Stimulated activated naive CD8-positive, alpha-beta T cell treated with anti-CD3 and anti-CD28 coated beads, Interleukin-15, amount 100 ng/mL, for 72 hours (primary cell): ENCODE data around the gene CYP2S1.
"Not testable (repeated sequence)": the region's sequence is repeated elsewhere in the genome, so short reads cannot be mapped to it uniquely, and the experiment has no call there.

ENCODE experiments used
- ATAC-seq: fragments of 150-1000 bp; cut with Tn5 transposase; 2 replicates; pipeline ENCODE4 v1.10.0; 2021; ENCODE audit warnings: mild to moderate bottlenecking, moderate library complexity
- DNase-seq, 2 donors: peaks; one replicate each; pipeline ENCODE4 v3.0.0; 2021 to 2022
- H3K27ac Mint-ChIP-seq, 2 donors: one replicate each; pipeline ENCODE4 v1.8.0; 2022; ENCODE audit warnings: mild to moderate bottlenecking in 2 of 2, mixed read lengths in 2 of 2, moderate library complexity in 2 of 2
- H3K27me3 Mint-ChIP-seq: one replicate; pipeline ENCODE4 v1.8.0; 2022; ENCODE audit warnings: mixed read lengths
- H3K4me1 Mint-ChIP-seq: one replicate; pipeline ENCODE4 v1.8.0; 2022; ENCODE audit warnings: mild to moderate bottlenecking, mixed read lengths
- H3K4me3 Mint-ChIP-seq, 2 donors: one replicate each; pipeline ENCODE4 v1.8.0; 2022; ENCODE audit warnings: mild to moderate bottlenecking in 2 of 2, mixed read lengths in 2 of 2, moderate library complexity in 1 of 2
- H3K9me3 Mint-ChIP-seq, 2 donors: one replicate each; pipeline ENCODE4 v1.8.0; 2022; ENCODE audit warnings: mixed read lengths in 2 of 2

Gene CYP2S1

GRCh38 chr19:41186971-41187883, 5.8 kb upstream of the CYP2S1 start:
- Mint-ChIP-seq H3K27me3 (peaks cover 28% of the 10 kb centered on the region), H3K27ac (no peak overlapping the region), H3K9me3 (no peaks in the 10 kb centered on the region), H3K4me3 (no peak overlapping the region), H3K4me1 (peaks cover 1% of the 10 kb centered on the region)
- ATAC-seq (no peak), DNase-seq (no peak)

GRCh38 chr19:41187884-41188279, 5.1 kb upstream of the CYP2S1 start:
- no peak overlapping the region for H3K27ac Mint-ChIP-seq
- H3K9me3 Mint-ChIP-seq = no peaks in the 10 kb centered on the region
- H3K27me3 Mint-ChIP-seq = peaks cover 34% of the 10 kb centered on the region
- ATAC-seq (no peak), DNase-seq (no peak)
- H3K4me1 Mint-ChIP-seq = peaks cover 8% of the 10 kb centered on the region
- H3K4me3 Mint-ChIP-seq = no peak overlapping the region

- H3K4me1 Mint-ChIP-seq = peaks cover 21% of the 10 kb centered on the region
- H3K27me3 Mint-ChIP-seq = peaks cover 48% of the 10 kb centered on the region
- H3K4me3 Mint-ChIP-seq = no peak overlapping the region
- H3K27ac Mint-ChIP-seq = no peak overlapping the region
- no peaks in the 10 kb centered on the region for H3K9me3 Mint-ChIP-seq
- ATAC-seq (no peak), DNase-seq (no peak)
Measured at GRCh38 chr19:41189425-41190065, 3.5 kb upstream of the CYP2S1 start.

GRCh38 chr19:41193430-41194156, 574 bp downstream of the CYP2S1 start:
- H3K27ac Mint-ChIP-seq = no peak overlapping the region

GRCh38 chr19:41194157-41194552, 1.1 kb downstream of the CYP2S1 start:
- Mint-ChIP-seq H3K27me3 (peaks cover 47% of the 10 kb centered on the region), H3K9me3 (no peaks in the 10 kb centered on the region), H3K27ac (no peak overlapping the region), H3K4me1 (peaks cover 21% of the 10 kb centered on the region), H3K4me3 (no peak overlapping the region)
- DNase-seq = no peak
- ATAC-seq = no peak

More at GRCh38 chr19:41193430-41194156, 574 bp downstream of the CYP2S1 start:
- H3K4me3 Mint-ChIP-seq = peak overlapping the region in 1 of 2 donors; percentile 73
- ATAC-seq (peak; percentile 30), DNase-seq (no peak)
- no peaks in the 10 kb centered on the region for H3K9me3 Mint-ChIP-seq
- peaks cover 48% of the 10 kb centered on the region for H3K27me3 Mint-ChIP-seq
- H3K4me1 Mint-ChIP-seq = peaks cover 21% of the 10 kb centered on the region

GRCh38 chr19:41195675-41196497, 2.9 kb downstream of the CYP2S1 start:
- Mint-ChIP-seq H3K9me3 (no peaks in the 10 kb centered on the region), H3K4me3 (no peak overlapping the region), H3K27ac (peak overlapping the region in 1 of 2 donors; percentile 72), H3K27me3 (peaks cover 31% of the 10 kb centered on the region), H3K4me1 (peaks cover 21% of the 10 kb centered on the region)
- ATAC-seq (no peak), DNase-seq (no peak)

GRCh38 chr19:41198559-41198958, 5.5 kb downstream of the CYP2S1 start:
- peaks cover 7% of the 10 kb centered on the region for H3K27me3 Mint-ChIP-seq
- H3K4me3 Mint-ChIP-seq = no peak overlapping the region
- peaks cover 8% of the 10 kb centered on the region for H3K4me1 Mint-ChIP-seq
- H3K9me3 Mint-ChIP-seq = no peaks in the 10 kb centered on the region
- ATAC-seq = no peak
- H3K27ac Mint-ChIP-seq = no peak overlapping the region
- DNase-seq = no peak

- peak overlapping the region in 1 of 2 donors; percentile 73 for H3K27ac Mint-ChIP-seq
- no peak for DNase-seq
- H3K4me3 Mint-ChIP-seq = no peak overlapping the region
- peaks cover 18% of the 10 kb centered on the region for H3K4me1 Mint-ChIP-seq
- ATAC-seq = no peak
- H3K9me3 Mint-ChIP-seq = no peaks in the 10 kb centered on the region
- H3K27me3 Mint-ChIP-seq = no peaks in the 10 kb centered on the region
Measured at GRCh38 chr19:41203371-41203770, 10.4 kb downstream of the CYP2S1 start.

- peak; percentile 77 to 84 for DNase-seq
- Mint-ChIP-seq H3K27ac (peak overlapping the region; percentile 52 to 90), H3K4me1 (peaks cover 18% of the 10 kb centered on the region)
- H3K4me3 Mint-ChIP-seq, H3K9me3 Mint-ChIP-seq, H3K27me3 Mint-ChIP-seq: not testable (repeated sequence)
- peak; percentile 97 for ATAC-seq
Measured at GRCh38 chr19:41204338-41204737, 11.3 kb downstream of the CYP2S1 start.

GRCh38 chr19:41205995-41206394, 13.0 kb downstream of the CYP2S1 start:
- Mint-ChIP-seq H3K27ac (peak overlapping the region in 1 of 2 donors; percentile 56), H3K4me1 (peaks cover 18% of the 10 kb centered on the region), H3K27me3 (no peaks in the 10 kb centered on the region), H3K4me3 (no peak overlapping the region), H3K9me3 (no peaks in the 10 kb centered on the region)
- DNase-seq = no peak
- ATAC-seq = no peak

GRCh38 chr19:41206456-41206855, 13.4 kb downstream of the CYP2S1 start:
- H3K9me3 Mint-ChIP-seq = no peaks in the 10 kb centered on the region
- no peak overlapping the region for H3K4me3 Mint-ChIP-seq
- peak overlapping the region in 1 of 2 donors; percentile 56 for H3K27ac Mint-ChIP-seq
- DNase-seq = no peak
- ATAC-seq = no peak
- H3K27me3 Mint-ChIP-seq = no peaks in the 10 kb centered on the region
- peaks cover 18% of the 10 kb centered on the region for H3K4me1 Mint-ChIP-seq

GRCh38 chr19:41206926-41207750, 14.1 kb downstream of the CYP2S1 start:
- H3K27me3 Mint-ChIP-seq = no peaks in the 10 kb centered on the region
- no peaks in the 10 kb centered on the region for H3K9me3 Mint-ChIP-seq
- no peak for ATAC-seq
- H3K4me1 Mint-ChIP-seq = peaks cover 18% of the 10 kb centered on the region
- no peak overlapping the region for H3K4me3 Mint-ChIP-seq
- no peak for DNase-seq
- H3K27ac Mint-ChIP-seq = peak overlapping the region in 1 of 2 donors; percentile 1

- DNase-seq (no peak), ATAC-seq (no peak)
- H3K4me1 Mint-ChIP-seq = peaks cover 9% of the 10 kb centered on the region
- peaks cover 31% of the 10 kb centered on the region for H3K27me3 Mint-ChIP-seq
- no peak overlapping the region for H3K4me3 Mint-ChIP-seq
- no peaks in the 10 kb centered on the region for H3K9me3 Mint-ChIP-seq
- H3K27ac Mint-ChIP-seq = no peak overlapping the region
Measured at GRCh38 chr19:41214161-41214560, 21.1 kb downstream of the CYP2S1 start.

- no peaks in the 10 kb centered on the region for H3K9me3 Mint-ChIP-seq
- DNase-seq (no peak), ATAC-seq (no peak)
- H3K4me3 Mint-ChIP-seq = no peak overlapping the region
- no peak overlapping the region for H3K27ac Mint-ChIP-seq
- H3K27me3 Mint-ChIP-seq = peaks cover 62% of the 10 kb centered on the region
- peaks cover 18% of the 10 kb centered on the region for H3K4me1 Mint-ChIP-seq
Measured at GRCh38 chr19:41217741-41218140, 24.7 kb downstream of the CYP2S1 start.
